Prostate gland (tissue), 2 donors: Measurements from ENCODE around the gene TNS1. TPM values are rescaled to one million over a fixed set of nuclear protein-coding genes. Genes with fewer than 3 reads are reported as not detected.

Source experiments
- DNase-seq: peaks from one replicate; pipeline ENCODE4 v3.0.0-alpha.2; 2019; ENCODE audit warnings: low spot score
- H3K27ac ChIP-seq, 2 donors: fragments of 200-600 bp; sonication (generic); 2 replicates each; pipeline ENCODE4 v1.5.1; 2017 to 2019
- H3K27me3 ChIP-seq: fragments of 200-600 bp; sonication (generic); replicated peaks from 2 replicates; pipeline ENCODE4 v1.5.1; 2019; ENCODE audit not compliant: insufficient read depth
- H3K36me3 ChIP-seq, 2 donors: fragments of 200-600 bp; sonication (generic); 1 replicate in 1 of 2; 2 replicates in 1 of 2; pipeline versions ENCODE4 v1.5.1 to v1.8.1; 2017 to 2019
- H3K4me1 ChIP-seq: fragments of 200-600 bp; sonication (generic); replicated peaks from 2 replicates; pipeline ENCODE4 v1.5.1; 2019
- H3K4me3 ChIP-seq, 2 donors: fragments of 200-600 bp; sonication (generic); 2 replicates each; pipeline ENCODE4 v1.5.1; 2017 to 2019
- H3K9me3 ChIP-seq: fragments of 200-600 bp; sonication (generic); 2 replicates; pipeline ENCODE4 v1.5.1; 2017
- CTCF ChIP-seq, 4 experiments: fragments of 200-600 bp in 2 of 4; fragments of 450-650 bp in 2 of 4; sonication (generic) in 2 of 4; IDR thresholded peaks; 1 replicate in 3 of 4; 2 replicates in 1 of 4; pipeline ENCODE4 v1.5.1; 2016 to 2019; ENCODE audit warnings: antibody characterized with exemption in 4 of 4, mild to moderate bottlenecking in 2 of 4, moderate library complexity in 2 of 4
- POLR2A ChIP-seq: fragments of 450-650 bp; IDR thresholded peaks from one replicate; pipeline ENCODE4 v1.6.1; 2016; ENCODE audit warnings: antibody characterized with exemption, mild to moderate bottlenecking
- POLR2AphosphoS5 ChIP-seq: sonication (generic); formaldehyde crosslinking; IDR thresholded peaks from one replicate; pipeline ENCODE4 v1.6.1; 2017; ENCODE audit warnings: antibody characterized with exemption
- WGBS: methylation state at CpG from one replicate; pipeline ENCODE4 v1.1.5; 2018; 5-methylcytosine and 5-hydroxymethylcytosine counted together
- intact Hi-C: fragments of 100-400 bp; cut with DNase I; formaldehyde crosslinking; loops from one replicate; pipeline ENCODE4 v1.14.2; 2022
- total RNA-seq, 2 donors: library from RNA; depleted of rRNA; stranded (reverse); fragments of >200 nt; gene quantifications; one replicate each; pipeline ENCODE4 v1.1.0, GENCODE V29; 2016

The TNS1 gene
- total RNA-seq, 2 donors from 2014 or later = 238 to 659 TPM

- Histone ChIP-seq H3K36me3 (no peaks in the 10 kb centered on the region), H3K9me3 (no peaks in the 10 kb centered on the region), H3K27me3 (no peaks in the 10 kb centered on the region), H3K4me3 (no peak overlapping the region), H3K27ac (peak overlapping the region in 1 of 2 donors; percentile 36), H3K4me1 (peaks cover 5% of the 10 kb centered on the region)
- TF ChIP-seq POLR2A (no peak), CTCF (IDR thresholded peaks at IDR 0.05) (no peak), POLR2AphosphoS5 (no peak)
- intact Hi-C loops = loop anchor here (2.0 kb wide), 1 partner anchor 37 kb away; no protein-coding TSS in a partner anchor
- 84% methylated on average over 2 of the region's 2 CpGs for WGBS
- DNase-seq = no peak
Measured at GRCh38 chr2:217981971-217982370, 20.8 kb downstream of the TNS1 start.

GRCh38 chr2:217981084-217981730, 21.6 kb downstream of the TNS1 start:
- intact Hi-C loops = loop anchor here (2.0 kb wide), 1 partner anchor 36 kb away; no protein-coding TSS in a partner anchor
- Histone ChIP-seq H3K9me3 (no peaks in the 10 kb centered on the region), H3K36me3 (no peaks in the 10 kb centered on the region), H3K27ac (peak overlapping the region; percentile 78 to 87), H3K4me3 (no peak overlapping the region), H3K27me3 (no peaks in the 10 kb centered on the region), H3K4me1 (peaks cover 5% of the 10 kb centered on the region)
- 45% methylated on average over 5 of the region's 5 CpGs for WGBS
- TF ChIP-seq POLR2AphosphoS5 (peak; percentile 45), CTCF (IDR thresholded peaks at IDR 0.05) (no peak), POLR2A (no peak)
- no peak for DNase-seq

- WGBS = 62% methylated on average over 6 of the region's 6 CpGs
- intact Hi-C loops = loop anchor here (2.0 kb wide), 1 partner anchor 36 kb away; no protein-coding TSS in a partner anchor
- TF ChIP-seq CTCF (IDR thresholded peaks at IDR 0.05) = no peak
- TF ChIP-seq POLR2AphosphoS5 = no peak
- no peak for TF ChIP-seq POLR2A
- Histone ChIP-seq H3K27ac (peak overlapping the region; percentile 78 to 87), H3K4me1 (peaks cover 5% of the 10 kb centered on the region), H3K9me3 (no peaks in the 10 kb centered on the region), H3K27me3 (no peaks in the 10 kb centered on the region), H3K36me3 (no peaks in the 10 kb centered on the region), H3K4me3 (no peak overlapping the region)
- no peak for DNase-seq
Measured at GRCh38 chr2:217980591-217980990, 22.2 kb downstream of the TNS1 start.

GRCh38 chr2:217980036-217980435, 22.8 kb downstream of the TNS1 start:
- no peak for TF ChIP-seq POLR2A
- no peak for TF ChIP-seq CTCF (IDR thresholded peaks at IDR 0.05)
- no peak for TF ChIP-seq POLR2AphosphoS5
- Histone ChIP-seq H3K27me3 (no peaks in the 10 kb centered on the region), H3K4me1 (peaks cover 5% of the 10 kb centered on the region), H3K27ac (peak overlapping the region; percentile 78 to 87), H3K36me3 (no peaks in the 10 kb centered on the region), H3K4me3 (no peak overlapping the region), H3K9me3 (no peaks in the 10 kb centered on the region)
- no peak for DNase-seq
- intact Hi-C loops = loop anchor here (2.0 kb wide), 1 partner anchor 35 kb away; no protein-coding TSS in a partner anchor
- WGBS = 39% methylated on average over 5 of the region's 5 CpGs
